Testis (tissue), 2 donors: Measurements from ENCODE around the gene YTHDF1.

Source experiments
- CTCF ChIP-seq, 3 experiments: fragments of 450-650 bp in 2 of 3; fragments of 200-600 bp in 1 of 3; sonication (generic) in 1 of 3; IDR thresholded peaks; one replicate each; pipeline ENCODE4 v1.5.1; 2016 to 2019; ENCODE audit warnings: antibody characterized with exemption in 3 of 3, mild to moderate bottlenecking in 2 of 3, moderate library complexity in 1 of 3
- POLR2A ChIP-seq: fragments of 450-650 bp; IDR thresholded peaks from one replicate; pipeline ENCODE4 v1.6.1; 2017; ENCODE audit warnings: antibody characterized with exemption, mild to moderate bottlenecking, moderate library complexity

DNA sequence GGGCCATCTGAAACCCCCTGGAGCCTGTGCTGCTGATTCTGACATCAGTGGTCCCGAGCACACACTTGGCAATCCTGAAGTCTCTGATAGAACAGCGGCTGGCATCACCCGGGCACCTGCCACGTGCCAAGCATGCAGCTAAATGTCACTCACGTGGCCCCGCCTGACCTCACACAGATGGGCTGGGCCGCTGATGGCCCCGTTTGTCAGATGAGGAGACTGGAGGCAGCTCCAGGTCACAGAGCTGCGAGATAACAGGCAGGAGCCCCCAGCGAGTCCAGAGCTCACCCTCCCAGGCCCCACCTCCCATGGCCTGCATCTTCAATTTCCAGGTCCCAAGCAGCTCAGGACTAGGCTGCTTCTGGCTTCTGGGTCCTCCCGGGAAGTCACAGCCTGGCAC, 67.2 kb downstream of the YTHDF1 start:
- TF ChIP-seq CTCF (IDR thresholded peaks at IDR 0.05): no peak
- TF ChIP-seq POLR2A: no peak
